Measurements from ENCODE around the gene PTGER3.

DNA sequence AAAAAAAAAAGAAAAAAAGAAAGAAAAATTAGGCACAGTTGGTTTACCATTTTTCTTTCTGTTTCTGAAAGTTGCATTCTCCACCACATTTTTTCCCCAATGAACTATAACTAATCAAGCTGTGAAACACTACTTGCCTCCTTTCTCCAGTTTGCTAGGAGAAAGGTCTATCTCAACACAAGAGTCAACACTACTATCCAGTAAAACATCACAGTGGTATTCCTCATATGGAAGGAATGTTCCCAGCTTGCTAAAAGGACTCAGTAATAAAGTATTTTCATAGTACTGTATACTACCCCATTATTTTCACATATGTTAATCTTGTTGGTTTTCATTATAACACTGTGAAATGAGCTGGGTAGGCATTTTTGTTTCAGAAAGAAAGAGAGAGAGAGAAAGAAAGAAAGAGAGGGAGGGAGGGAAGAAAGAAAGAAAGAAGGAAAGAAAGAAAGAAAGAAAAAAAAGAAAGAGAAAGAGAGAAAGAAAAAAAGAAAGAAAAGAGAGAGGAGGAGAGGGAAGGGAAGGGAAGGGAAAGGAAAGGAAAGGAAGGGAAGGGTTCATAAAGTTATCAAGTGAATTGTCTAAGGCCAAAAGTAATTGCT is 7.9 kb downstream of the PTGER3 start:
- TF ChIP-seq, protein P1, sequence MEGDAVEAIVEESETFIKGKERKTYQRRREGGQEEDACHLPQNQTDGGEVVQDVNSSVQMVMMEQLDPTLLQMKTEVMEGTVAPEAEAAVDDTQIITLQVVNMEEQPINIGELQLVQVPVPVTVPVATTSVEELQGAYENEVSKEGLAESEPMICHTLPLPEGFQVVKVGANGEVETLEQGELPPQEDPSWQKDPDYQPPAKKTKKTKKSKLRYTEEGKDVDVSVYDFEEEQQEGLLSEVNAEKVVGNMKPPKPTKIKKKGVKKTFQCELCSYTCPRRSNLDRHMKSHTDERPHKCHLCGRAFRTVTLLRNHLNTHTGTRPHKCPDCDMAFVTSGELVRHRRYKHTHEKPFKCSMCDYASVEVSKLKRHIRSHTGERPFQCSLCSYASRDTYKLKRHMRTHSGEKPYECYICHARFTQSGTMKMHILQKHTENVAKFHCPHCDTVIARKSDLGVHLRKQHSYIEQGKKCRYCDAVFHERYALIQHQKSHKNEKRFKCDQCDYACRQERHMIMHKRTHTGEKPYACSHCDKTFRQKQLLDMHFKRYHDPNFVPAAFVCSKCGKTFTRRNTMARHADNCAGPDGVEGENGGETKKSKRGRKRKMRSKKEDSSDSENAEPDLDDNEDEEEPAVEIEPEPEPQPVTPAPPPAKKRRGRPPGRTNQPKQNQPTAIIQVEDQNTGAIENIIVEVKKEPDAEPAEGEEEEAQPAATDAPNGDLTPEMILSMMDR (IDR thresholded peaks at IDR 0.05) = no peak
- TF ChIP-seq POLR2A (IDR thresholded peaks at IDR 0.05) (no peak), POLR2AphosphoS5 (IDR thresholded peaks at IDR 0.05) (no peak), EP300 (IDR thresholded peaks at IDR 0.05) (no peak)

Data from upper lobe of left lung (tissue), 4 donors.